Neural crest cell (in vitro differentiated cells): ENCODE data around the gene FKBP6. TPM values are rescaled to one million over a fixed set of nuclear protein-coding genes. Genes with fewer than 3 reads are reported as not detected.
A peak's percentile ranks its signal among the peaks of the same experiment; 100 is the strongest.

Source experiments
- DNase-seq: peaks from one replicate; pipeline ENCODE4 v3.0.0; 2021; ENCODE audit warnings: low read depth, mixed read lengths, low spot score
- H3K27ac Mint-ChIP-seq: one replicate; pipeline ENCODE4 v1.8.0; 2021; ENCODE audit warnings: mild to moderate bottlenecking, mixed read lengths; ENCODE audit not compliant: unreplicated experiment
- H3K27me3 Mint-ChIP-seq: 2 replicates; pipeline ENCODE4 v1.8.0; 2021; ENCODE audit warnings: low read depth, mild to moderate bottlenecking, mixed read lengths
- H3K36me3 Mint-ChIP-seq: 2 replicates; pipeline ENCODE4 v1.8.0; 2021; ENCODE audit warnings: low read depth, mild to moderate bottlenecking, mixed read lengths
- H3K4me1 Mint-ChIP-seq: 2 replicates; pipeline ENCODE4 v1.8.0; 2021; ENCODE audit warnings: mixed read lengths
- H3K4me3 Mint-ChIP-seq: one replicate; pipeline ENCODE4 v1.8.0; 2021; ENCODE audit warnings: mild to moderate bottlenecking, mixed read lengths
- H3K9me3 Mint-ChIP-seq: 2 replicates; pipeline ENCODE4 v1.8.0; 2021; ENCODE audit warnings: mixed read lengths
- total RNA-seq: library from RNA; stranded (reverse); gene quantifications from 2 replicates; pipeline ENCODE4 v1.2.1, GENCODE V29; 2021
- TF ChIP-seq, protein P1 (sequence below): fragments of 200-600 bp; sonication (generic); conservative IDR thresholded peaks from 2 replicates; pipeline ENCODE4 v1.5.0; 2021; ENCODE audit warnings: antibody characterized with exemption, mild to moderate bottlenecking

The FKBP6 gene
- total RNA-seq, 1 donor from 2014 or later, result not detected

DNA sequence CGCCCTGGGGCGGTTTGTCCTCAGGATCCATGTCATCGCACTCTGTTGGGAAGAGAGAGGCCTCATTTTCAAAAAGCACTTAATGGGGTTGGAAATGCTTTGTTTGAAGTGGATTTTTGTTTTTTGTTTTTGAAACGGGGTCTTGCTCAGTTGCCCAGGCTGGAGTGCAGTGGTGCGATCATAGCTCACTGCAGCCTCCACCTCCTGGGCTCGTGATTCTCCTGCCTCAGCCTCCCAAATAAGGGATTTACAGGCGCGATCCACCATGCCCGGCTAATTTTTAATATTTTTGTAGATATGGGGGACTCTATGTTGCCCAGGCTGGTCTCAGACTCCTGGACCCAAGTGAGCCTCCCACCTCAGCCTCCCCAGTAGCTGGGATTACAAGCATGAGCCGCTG is 735 bp downstream of the FKBP6 start:
- no peak overlapping the region for H3K27ac Mint-ChIP-seq

DNA sequence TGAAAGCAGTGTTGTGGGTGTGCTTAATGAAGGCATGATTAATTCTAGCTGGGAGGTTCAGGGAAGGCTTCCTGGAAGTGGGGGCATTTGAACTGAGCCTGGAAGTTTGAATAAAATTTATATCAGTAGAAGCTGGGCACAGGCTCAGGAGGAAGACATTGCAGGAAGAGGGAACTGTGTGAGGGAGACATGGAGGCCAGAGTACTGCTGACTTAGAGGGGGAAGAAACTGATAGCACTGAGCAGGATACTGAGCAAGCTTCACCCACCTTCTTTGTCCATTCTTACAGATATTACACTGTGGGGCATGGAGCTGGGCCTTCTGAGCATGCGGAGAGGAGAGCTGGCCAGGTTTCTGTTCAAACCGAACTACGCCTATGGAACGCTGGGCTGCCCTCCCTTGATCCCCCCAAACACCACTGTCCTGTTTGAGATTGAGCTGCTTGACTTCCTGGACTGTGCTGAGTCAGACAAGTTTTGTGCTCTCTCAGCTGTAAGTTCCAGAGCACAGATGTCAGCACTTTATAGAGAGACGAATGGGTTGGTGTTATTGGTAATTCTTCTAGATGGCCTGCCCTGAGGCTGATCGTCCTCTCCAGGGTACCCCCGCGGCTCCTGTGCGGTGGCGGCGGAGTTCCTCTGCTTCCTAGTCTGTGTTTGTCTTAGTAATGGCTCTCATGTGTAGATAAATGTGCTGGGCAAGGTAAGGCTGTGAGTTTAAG is 2.1 kb downstream of the FKBP6 start:
- no peak overlapping the region for H3K4me3 Mint-ChIP-seq
- no peaks in the 10 kb centered on the region for H3K36me3 Mint-ChIP-seq
- TF ChIP-seq, protein P1, sequence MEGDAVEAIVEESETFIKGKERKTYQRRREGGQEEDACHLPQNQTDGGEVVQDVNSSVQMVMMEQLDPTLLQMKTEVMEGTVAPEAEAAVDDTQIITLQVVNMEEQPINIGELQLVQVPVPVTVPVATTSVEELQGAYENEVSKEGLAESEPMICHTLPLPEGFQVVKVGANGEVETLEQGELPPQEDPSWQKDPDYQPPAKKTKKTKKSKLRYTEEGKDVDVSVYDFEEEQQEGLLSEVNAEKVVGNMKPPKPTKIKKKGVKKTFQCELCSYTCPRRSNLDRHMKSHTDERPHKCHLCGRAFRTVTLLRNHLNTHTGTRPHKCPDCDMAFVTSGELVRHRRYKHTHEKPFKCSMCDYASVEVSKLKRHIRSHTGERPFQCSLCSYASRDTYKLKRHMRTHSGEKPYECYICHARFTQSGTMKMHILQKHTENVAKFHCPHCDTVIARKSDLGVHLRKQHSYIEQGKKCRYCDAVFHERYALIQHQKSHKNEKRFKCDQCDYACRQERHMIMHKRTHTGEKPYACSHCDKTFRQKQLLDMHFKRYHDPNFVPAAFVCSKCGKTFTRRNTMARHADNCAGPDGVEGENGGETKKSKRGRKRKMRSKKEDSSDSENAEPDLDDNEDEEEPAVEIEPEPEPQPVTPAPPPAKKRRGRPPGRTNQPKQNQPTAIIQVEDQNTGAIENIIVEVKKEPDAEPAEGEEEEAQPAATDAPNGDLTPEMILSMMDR, result no peak
- no peaks in the 10 kb centered on the region for H3K9me3 Mint-ChIP-seq
- DNase-seq, result no peak
- peak overlapping the region; percentile 58 for H3K27ac Mint-ChIP-seq
- H3K4me1 Mint-ChIP-seq, result peaks cover 12% of the 10 kb centered on the region
- H3K27me3 Mint-ChIP-seq, result no peaks in the 10 kb centered on the region

More for the DNA sequence above, 735 bp downstream of the FKBP6 start:
- H3K36me3 Mint-ChIP-seq, result no peaks in the 10 kb centered on the region
- H3K4me3 Mint-ChIP-seq, result no peak overlapping the region
- H3K4me1 Mint-ChIP-seq, result peaks cover 15% of the 10 kb centered on the region
- no peaks in the 10 kb centered on the region for H3K9me3 Mint-ChIP-seq
- TF ChIP-seq, protein P1, result no peak
- DNase-seq, result no peak
- no peaks in the 10 kb centered on the region for H3K27me3 Mint-ChIP-seq

DNA sequence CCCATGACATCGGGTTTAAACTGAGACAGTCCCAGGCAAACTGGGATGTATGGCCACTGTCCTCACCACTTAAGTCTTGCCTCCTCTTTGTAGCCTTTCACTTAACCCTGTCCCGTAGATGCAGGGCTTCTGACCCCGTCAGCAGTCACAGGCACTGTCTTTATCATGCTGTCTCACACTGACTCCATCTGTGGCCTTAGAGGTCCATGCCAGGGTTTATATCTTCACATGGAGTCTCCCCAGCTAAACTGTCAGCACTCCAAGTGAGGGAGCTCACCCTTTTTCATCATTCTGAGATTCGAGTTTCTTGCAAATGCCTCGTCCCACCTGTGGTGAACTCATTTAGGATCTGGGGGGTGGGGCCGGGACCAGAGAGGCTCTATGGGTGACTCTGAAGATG is 2.8 kb downstream of the FKBP6 start:
- H3K27me3 Mint-ChIP-seq, result no peaks in the 10 kb centered on the region
- no peak for DNase-seq

DNA sequence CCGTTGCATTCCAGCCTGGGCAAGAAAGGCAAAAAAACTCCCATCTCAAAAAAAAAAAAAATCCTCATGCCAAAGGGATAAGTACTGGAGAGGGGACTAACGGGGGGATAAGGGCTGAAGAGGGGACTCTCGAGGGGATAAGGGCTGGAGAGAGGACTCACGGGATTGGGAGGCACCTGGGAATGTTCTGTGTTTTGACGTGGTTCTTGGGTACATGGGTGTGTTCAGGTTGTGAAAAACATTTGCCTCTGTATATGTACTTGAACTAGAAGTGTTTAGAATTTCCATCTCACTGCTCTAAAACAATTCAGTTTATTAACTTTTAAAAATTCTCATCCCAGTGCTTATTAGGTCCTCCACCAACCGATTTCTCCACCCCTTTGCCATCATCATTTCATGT is 4.5 kb downstream of the FKBP6 start:
- no peak for DNase-seq
- TF ChIP-seq, protein P1, result no peak
- Mint-ChIP-seq H3K27ac (no peak overlapping the region), H3K36me3 (no peaks in the 10 kb centered on the region), H3K4me3 (no peak overlapping the region), H3K9me3 (no peaks in the 10 kb centered on the region), H3K27me3 (no peaks in the 10 kb centered on the region), H3K4me1 (peaks cover 12% of the 10 kb centered on the region)

More for the DNA sequence above, 2.8 kb downstream of the FKBP6 start:
- no peak overlapping the region for H3K27ac Mint-ChIP-seq
- H3K4me1 Mint-ChIP-seq, result peaks cover 12% of the 10 kb centered on the region
- no peaks in the 10 kb centered on the region for H3K9me3 Mint-ChIP-seq
- no peak overlapping the region for H3K4me3 Mint-ChIP-seq
- TF ChIP-seq, protein P1, result no peak
- no peaks in the 10 kb centered on the region for H3K36me3 Mint-ChIP-seq

DNA sequence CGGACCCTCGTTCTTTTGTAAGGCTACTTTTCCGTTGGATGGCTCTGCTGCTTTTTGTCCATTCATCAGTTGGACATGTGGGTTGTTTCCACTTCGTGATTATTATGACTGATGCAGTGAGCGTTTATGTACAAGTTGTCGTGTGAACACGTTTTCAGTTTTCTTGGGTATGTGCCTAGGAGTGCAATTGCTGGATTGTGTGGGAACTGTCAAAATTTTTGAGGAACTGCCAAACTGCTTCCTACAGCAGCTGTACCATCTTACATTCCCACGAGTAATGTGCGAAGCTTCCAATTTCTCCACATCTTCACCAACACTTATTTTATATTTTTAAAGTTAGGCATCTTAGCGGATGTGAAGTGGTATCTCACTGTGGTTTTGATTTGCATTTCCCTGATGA is 10.4 kb downstream of the FKBP6 start:
- no peaks in the 10 kb centered on the region for H3K27me3 Mint-ChIP-seq
- TF ChIP-seq, protein P1, result no peak
- no peaks in the 10 kb centered on the region for H3K9me3 Mint-ChIP-seq
- H3K4me3 Mint-ChIP-seq, result no peak overlapping the region
- peaks cover 14% of the 10 kb centered on the region for H3K4me1 Mint-ChIP-seq
- no peak overlapping the region for H3K27ac Mint-ChIP-seq
- no peak for DNase-seq
- H3K36me3 Mint-ChIP-seq, result no peaks in the 10 kb centered on the region
